IgD-negative memory B cell (primary cell): ENCODE measurements around the gene TBC1D10A. TPM values are rescaled to one million over a fixed set of nuclear protein-coding genes. Genes with fewer than 3 reads are reported as not detected.

Source experiments
- H3K27ac Mint-ChIP-seq, 3 donors: one replicate each; pipeline ENCODE4 v1.8.0; 2020 to 2022; ENCODE audit warnings: mild to moderate bottlenecking in 3 of 3, mixed read lengths in 3 of 3, moderate library complexity in 1 of 3
- H3K27me3 Mint-ChIP-seq: one replicate; pipeline ENCODE4 v1.8.0; 2021; ENCODE audit warnings: mixed read lengths
- H3K36me3 Mint-ChIP-seq: one replicate; pipeline ENCODE4 v1.8.0; 2020; ENCODE audit warnings: mild to moderate bottlenecking, mixed read lengths
- H3K4me1 Mint-ChIP-seq, 3 donors: one replicate each; pipeline ENCODE4 v1.8.0; 2020 to 2022; ENCODE audit warnings: mixed read lengths in 3 of 3, mild to moderate bottlenecking in 1 of 3
- H3K4me3 Mint-ChIP-seq, 4 donors: one replicate each; pipeline ENCODE4 v1.8.0; 2020 to 2022; ENCODE audit warnings: mild to moderate bottlenecking in 4 of 4, mixed read lengths in 4 of 4, moderate library complexity in 3 of 4
- H3K9me3 Mint-ChIP-seq, 3 donors: one replicate each; pipeline ENCODE4 v1.8.0; 2020 to 2021; ENCODE audit warnings: mixed read lengths in 3 of 3, mild to moderate bottlenecking in 1 of 3
- polyA plus RNA-seq: library from polyadenylated mRNA; unstranded; fragments of 300-500 nt; fragmentation: Illumina TruSeq; gene quantifications from one replicate; pipeline ENCODE4 v1.2.3, GENCODE V29; 2021

Gene TBC1D10A
- polyA plus RNA-seq, 1 donor from 2014 or later, result 44.0 TPM

DNA sequence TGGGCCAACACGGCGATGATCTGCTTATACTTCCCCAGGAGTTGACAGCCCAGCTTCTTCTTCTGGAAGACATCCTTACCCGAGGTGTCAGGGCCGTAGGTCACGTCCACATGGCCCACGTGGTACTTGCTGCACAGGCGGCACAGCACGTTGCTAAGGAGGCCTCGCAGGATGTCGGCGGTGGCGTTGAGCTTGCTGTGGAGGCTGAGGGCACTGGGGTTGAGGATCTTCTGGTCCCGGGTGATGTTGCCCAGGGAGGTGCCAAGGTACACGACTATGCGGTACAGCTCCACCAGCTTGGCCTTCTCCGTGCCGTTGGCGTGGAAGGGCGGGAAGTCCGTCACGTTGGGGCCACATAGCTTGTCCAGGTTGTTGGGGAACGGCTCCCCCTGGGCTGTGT lies 83.1 kb downstream of the TBC1D10A start:
- H3K4me1 Mint-ChIP-seq, result peaks cover 8 to 20% (median 9%) of the 10 kb centered on the region in 3 donors
- no peaks in the 10 kb centered on the region for H3K36me3 Mint-ChIP-seq
- no peak overlapping the region for H3K4me3 Mint-ChIP-seq
- no peak overlapping the region for H3K27ac Mint-ChIP-seq
- H3K9me3 Mint-ChIP-seq, result no peaks in the 10 kb centered on the region
- peaks cover 28% of the 10 kb centered on the region for H3K27me3 Mint-ChIP-seq

Other genes starting within 250 kb of the TBC1D10A start
- gene HORMAD2, start 246.5 kb downstream of the TBC1D10A start, polyA plus RNA-seq, result not detected
- not detected for gene LIF, start 80.2 kb downstream of the TBC1D10A start, polyA plus RNA-seq
- gene OSM, start 60.1 kb downstream of the TBC1D10A start, polyA plus RNA-seq, result 0.79 TPM
- 15.7 TPM for gene CASTOR1, start 37.4 kb downstream of the TBC1D10A start, polyA plus RNA-seq
- gene SF3A1, start 30.0 kb upstream of the TBC1D10A start, polyA plus RNA-seq, result 120 TPM
- gene CCDC157, start 30.1 kb upstream of the TBC1D10A start, polyA plus RNA-seq, result 1.6 TPM
- 0.20 TPM for gene RNF215, start 60.5 kb upstream of the TBC1D10A start, polyA plus RNA-seq
- 1.1 TPM for gene SEC14L2, start 70.1 kb upstream of the TBC1D10A start, polyA plus RNA-seq
- 27.8 TPM for gene MTFP1, start 98.8 kb upstream of the TBC1D10A start, polyA plus RNA-seq
- gene SEC14L3, start 145.1 kb upstream of the TBC1D10A start, polyA plus RNA-seq, result not detected
- not detected for gene SEC14L4, start 178.8 kb upstream of the TBC1D10A start, polyA plus RNA-seq
- gene SEC14L6, start 219.8 kb upstream of the TBC1D10A start, polyA plus RNA-seq, result not detected
- not detected for gene GAL3ST1, start 247.7 kb upstream of the TBC1D10A start, polyA plus RNA-seq